ENCODE measurements around the gene CDC5L.

DNA sequence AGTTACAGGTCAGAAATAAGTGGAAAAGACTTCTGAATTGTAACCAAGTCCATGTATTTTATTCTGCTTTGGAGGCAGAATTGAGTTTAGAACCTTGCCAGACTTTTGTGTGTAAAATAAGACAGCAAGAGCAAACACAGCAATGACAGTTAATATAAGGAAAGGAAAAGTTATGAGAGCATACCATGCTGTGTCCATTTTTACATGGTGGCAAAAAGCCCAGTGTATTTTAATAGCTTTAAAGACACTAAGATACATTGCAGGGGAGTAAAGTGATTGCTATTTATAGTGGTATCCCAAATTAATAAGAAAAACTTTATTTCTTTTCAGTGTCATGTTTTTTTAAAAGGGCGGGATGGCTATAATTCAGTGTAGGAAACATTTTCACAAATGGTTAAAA is 45.2 kb downstream of the CDC5L start:
- TF ChIP-seq CTCF (IDR thresholded peaks at IDR 0.05): no peak
- no peak for TF ChIP-seq POLR2A (IDR thresholded peaks at IDR 0.05)
